ENCODE measurements around the gene FAM174C.

FAM174C gene

GRCh38 chr19:1307320-1307719 lies 32.0 kb downstream of the FAM174C start:
- peak; percentile 72 for DNase-seq (ENCODE audit: low spot score)
- in situ Hi-C loops (cut with MboI; ENCODE audit: low sequenced_read_pairs, unreplicated experiment): no loop called here
- TF ChIP-seq CTCF (IDR thresholded peaks at IDR 0.05; ENCODE audit: borderline replicate concordance, control extremely low read depth, extremely low read depth, insufficient read depth, missing control alignments): no peak

DNA sequence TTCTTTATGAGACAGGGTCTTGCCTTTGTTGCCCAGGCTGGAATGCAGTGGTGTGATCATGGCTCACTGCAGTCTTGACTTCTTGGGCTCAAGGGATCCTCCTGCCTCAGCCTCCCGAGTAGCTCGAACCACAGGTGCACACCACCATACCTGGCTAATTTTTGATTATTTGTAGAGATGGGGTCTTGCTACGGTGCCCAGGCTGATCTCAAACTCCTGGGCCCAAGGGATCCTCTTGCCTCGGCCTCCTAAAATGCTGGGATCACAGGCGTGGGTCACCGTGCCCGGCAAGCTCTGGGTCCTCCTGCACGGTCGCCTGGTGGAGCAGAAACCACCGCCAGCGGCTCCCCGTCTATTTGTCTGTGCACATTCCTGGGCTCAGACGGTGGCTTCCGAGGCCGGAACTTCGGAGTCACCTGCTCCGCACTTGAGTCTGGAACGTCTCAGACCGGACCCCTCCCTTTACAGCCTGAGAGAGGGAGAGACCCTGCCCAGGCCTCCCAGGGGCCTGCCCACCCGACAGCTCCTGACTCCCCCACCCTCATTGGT lies 32.5 kb downstream of the FAM174C start:
- TF ChIP-seq CTCF (IDR thresholded peaks at IDR 0.05; ENCODE audit: borderline replicate concordance, control extremely low read depth, extremely low read depth, insufficient read depth, missing control alignments): no peak
- no peak for DNase-seq (ENCODE audit: low spot score)
- in situ Hi-C loops (cut with MboI; ENCODE audit: low sequenced_read_pairs, unreplicated experiment): no loop called here

DNA sequence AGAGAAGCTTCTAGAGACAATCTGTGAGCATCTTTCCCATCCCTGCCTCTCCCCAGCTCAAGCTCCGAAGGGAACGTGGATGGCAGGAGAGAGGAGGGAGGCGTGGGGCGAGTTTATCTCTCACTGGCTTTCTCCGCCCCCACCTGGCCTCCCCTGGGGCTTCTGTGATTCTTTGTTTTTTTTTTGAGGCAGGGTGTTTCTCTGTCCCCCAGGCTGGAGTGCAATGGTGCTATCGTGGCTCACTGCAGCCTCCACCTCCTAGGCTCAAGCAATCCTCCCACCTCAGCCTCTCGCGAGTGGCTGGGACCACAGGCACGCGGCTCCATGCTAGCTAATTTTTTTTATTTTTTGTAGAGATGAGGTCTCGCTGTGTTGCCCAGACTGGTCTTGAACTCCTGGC lies 33.4 kb downstream of the FAM174C start:
- in situ Hi-C loops (cut with MboI; ENCODE audit: low sequenced_read_pairs, unreplicated experiment): no loop called here
- TF ChIP-seq CTCF (IDR thresholded peaks at IDR 0.05; ENCODE audit: borderline replicate concordance, control extremely low read depth, extremely low read depth, insufficient read depth, missing control alignments): no peak
- DNase-seq (ENCODE audit: low spot score): no peak

DNA sequence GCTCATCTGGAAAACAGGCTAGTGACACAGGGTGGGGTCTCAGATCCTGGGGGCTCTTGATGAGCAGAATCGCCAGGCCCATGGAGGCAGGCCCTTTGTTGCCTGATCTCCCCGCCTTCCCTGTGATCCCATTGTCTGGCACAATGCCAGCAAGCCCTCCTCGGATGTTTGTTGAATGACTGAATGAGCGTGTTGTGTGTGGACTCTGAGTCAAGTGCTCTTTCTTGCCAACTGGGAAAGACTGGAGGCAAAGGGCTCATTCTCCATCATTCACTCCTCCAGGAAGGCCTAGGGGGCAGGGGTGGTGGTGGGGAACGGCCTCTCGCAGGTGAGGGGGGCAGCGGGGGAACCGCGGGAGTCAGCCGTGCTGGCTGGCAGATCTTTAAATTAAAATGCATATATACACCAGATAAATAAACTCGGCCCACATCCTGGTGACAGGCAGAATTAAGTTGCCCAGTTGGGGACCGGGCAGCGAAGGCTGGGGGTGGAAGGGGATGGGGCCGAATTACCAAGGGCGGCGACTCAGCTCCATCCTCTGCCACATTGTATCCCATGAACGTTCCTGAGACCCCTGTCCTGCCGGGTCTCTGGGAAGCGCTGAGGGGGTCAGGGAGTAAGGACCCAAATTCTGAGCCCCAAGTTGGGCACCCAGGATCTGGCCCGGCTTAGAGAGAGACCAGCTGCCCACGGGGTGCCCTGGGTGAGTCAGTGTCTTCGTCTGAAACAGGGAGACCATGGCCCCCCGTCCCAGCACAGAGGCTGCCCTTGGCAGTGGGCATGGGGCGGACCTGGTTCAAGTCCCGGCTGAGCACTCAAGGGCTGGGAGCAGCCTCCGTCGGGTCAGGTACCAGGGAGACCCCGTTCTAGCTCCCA lies 34.9 kb downstream of the FAM174C start:
- in situ Hi-C loops (cut with MboI; ENCODE audit: low sequenced_read_pairs, unreplicated experiment): no loop called here
- no peak for DNase-seq (ENCODE audit: low spot score)
- no peak for TF ChIP-seq CTCF (IDR thresholded peaks at IDR 0.05; ENCODE audit: borderline replicate concordance, control extremely low read depth, extremely low read depth, insufficient read depth, missing control alignments)

DNA sequence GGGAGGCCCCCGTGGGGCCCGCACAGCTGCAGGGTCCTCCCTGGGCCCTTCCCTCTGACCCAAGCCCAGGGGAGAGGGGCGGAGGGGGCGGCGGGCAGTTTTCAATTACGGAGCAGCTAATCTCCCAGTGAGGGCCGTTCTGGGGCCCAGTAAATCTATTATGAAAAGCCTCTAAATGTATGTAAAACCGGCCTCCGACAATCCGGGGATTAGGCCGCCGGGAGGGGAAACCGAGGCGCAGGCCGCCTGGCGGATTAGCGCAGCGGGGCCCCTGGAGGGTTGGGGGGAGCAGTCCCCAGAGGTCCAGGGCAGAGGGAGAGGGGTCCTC lies 35.5 kb downstream of the FAM174C start:
- no peak for DNase-seq (ENCODE audit: low spot score)
- in situ Hi-C loops (cut with MboI; ENCODE audit: low sequenced_read_pairs, unreplicated experiment): no loop called here

DNA sequence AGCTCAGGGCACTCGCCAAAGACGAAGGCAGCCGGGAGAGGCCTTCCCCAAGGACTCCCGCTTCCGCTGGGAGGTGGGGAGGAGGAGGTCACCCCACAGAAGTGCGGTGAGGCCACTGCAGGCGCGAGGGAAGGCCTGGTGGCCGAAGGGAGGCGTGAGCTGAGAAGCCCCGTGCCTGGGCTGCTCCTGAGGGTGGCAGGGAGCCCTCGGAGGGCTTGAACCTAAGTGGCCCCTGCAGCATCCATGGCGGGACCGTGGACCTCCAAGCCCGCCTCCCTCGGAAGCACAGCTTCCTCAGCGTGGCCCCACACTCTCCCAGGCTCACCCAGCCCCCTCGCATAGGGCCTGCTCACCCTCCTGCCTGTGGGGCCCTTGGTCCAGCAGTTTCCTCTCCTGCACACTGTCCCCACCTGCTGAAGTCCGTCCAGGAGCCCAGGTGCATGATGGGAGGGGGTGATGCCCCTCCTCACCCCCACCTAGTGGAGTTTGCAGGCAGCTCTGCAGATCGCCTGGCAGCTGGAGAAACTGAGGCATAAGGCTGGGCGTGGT lies 36.3 kb downstream of the FAM174C start:
- in situ Hi-C loops (cut with MboI; ENCODE audit: low sequenced_read_pairs, unreplicated experiment): no loop called here
- TF ChIP-seq CTCF (IDR thresholded peaks at IDR 0.05; ENCODE audit: borderline replicate concordance, control extremely low read depth, extremely low read depth, insufficient read depth, missing control alignments): no peak
- no peak for DNase-seq (ENCODE audit: low spot score)

More for the DNA sequence above, 35.5 kb downstream of the FAM174C start:
- TF ChIP-seq CTCF (IDR thresholded peaks at IDR 0.05; ENCODE audit: borderline replicate concordance, control extremely low read depth, extremely low read depth, insufficient read depth, missing control alignments): no peak
